Stomach (tissue), 4 donors: ENCODE measurements around the gene PCDHGA8.

Experiments
- CTCF ChIP-seq, 7 experiments: fragments of 450-650 bp in 4 of 7; fragments of 200-600 bp in 3 of 7; sonication (generic) in 3 of 7; IDR thresholded peaks; one replicate each; pipeline ENCODE4 v1.5.1; 2016 to 2019; ENCODE audit warnings: antibody characterized with exemption in 7 of 7, control low read depth in 2 of 7, mild to moderate bottlenecking in 1 of 7
- EP300 ChIP-seq: sonication (generic); formaldehyde crosslinking; IDR thresholded peaks from one replicate; pipeline ENCODE4 v1.6.1; 2017; ENCODE audit warnings: antibody characterized with exemption
- POLR2AphosphoS5 ChIP-seq, 3 donors: sonication (generic); formaldehyde crosslinking; IDR thresholded peaks; one replicate each; pipeline ENCODE4 v1.6.1; 2016; ENCODE audit warnings: antibody characterized with exemption in 3 of 3

GRCh38 chr5:141409598-141410306 lies 17.3 kb downstream of the PCDHGA8 start:
- TF ChIP-seq CTCF (IDR thresholded peaks at IDR 0.05) (no peak), EP300 (no peak), POLR2AphosphoS5 (IDR thresholded peaks at IDR 0.05) (no peak)
